Fibroblast of the aortic adventitia (primary cell): ENCODE results near the gene CARNS1. TPM values are rescaled to one million over a fixed set of nuclear protein-coding genes. Genes with fewer than 3 reads are reported as not detected.

Experiments
- DNase-seq: peaks from one replicate; pipeline ENCODE4 v3.0.0-alpha.2; 2010; ENCODE audit warnings: low read depth
- H3K4me3 ChIP-seq: 2 replicates; pipeline ENCODE4 v1.5.1; 2011; ENCODE audit warnings: low read depth, mild to moderate bottlenecking, control low read depth, low read length, moderate library complexity
- total RNA-seq: library from RNA; depleted of rRNA; stranded (reverse); fragments of >200 nt; gene quantifications from 2 replicates; pipeline ENCODE4 v1.2.3, GENCODE V29; 2012; ENCODE audit warnings: low replicate concordance
- TF ChIP-seq, protein P1 (sequence below): IDR thresholded peaks from 2 replicates; pipeline ENCODE4 v1.5.1; 2011; ENCODE audit warnings: mild to moderate bottlenecking, low read length, control low read depth, inconsistent platforms; ENCODE audit not compliant: insufficient read depth

CARNS1 gene
- total RNA-seq, 1 donor: 0.09 TPM

GRCh38 chr11:67408437-67409200 is 6.9 kb upstream of the CARNS1 start:
- TF ChIP-seq, protein P1, sequence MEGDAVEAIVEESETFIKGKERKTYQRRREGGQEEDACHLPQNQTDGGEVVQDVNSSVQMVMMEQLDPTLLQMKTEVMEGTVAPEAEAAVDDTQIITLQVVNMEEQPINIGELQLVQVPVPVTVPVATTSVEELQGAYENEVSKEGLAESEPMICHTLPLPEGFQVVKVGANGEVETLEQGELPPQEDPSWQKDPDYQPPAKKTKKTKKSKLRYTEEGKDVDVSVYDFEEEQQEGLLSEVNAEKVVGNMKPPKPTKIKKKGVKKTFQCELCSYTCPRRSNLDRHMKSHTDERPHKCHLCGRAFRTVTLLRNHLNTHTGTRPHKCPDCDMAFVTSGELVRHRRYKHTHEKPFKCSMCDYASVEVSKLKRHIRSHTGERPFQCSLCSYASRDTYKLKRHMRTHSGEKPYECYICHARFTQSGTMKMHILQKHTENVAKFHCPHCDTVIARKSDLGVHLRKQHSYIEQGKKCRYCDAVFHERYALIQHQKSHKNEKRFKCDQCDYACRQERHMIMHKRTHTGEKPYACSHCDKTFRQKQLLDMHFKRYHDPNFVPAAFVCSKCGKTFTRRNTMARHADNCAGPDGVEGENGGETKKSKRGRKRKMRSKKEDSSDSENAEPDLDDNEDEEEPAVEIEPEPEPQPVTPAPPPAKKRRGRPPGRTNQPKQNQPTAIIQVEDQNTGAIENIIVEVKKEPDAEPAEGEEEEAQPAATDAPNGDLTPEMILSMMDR: no peak
- no peak overlapping the region for H3K4me3 ChIP-seq
- DNase-seq: no peak

DNA sequence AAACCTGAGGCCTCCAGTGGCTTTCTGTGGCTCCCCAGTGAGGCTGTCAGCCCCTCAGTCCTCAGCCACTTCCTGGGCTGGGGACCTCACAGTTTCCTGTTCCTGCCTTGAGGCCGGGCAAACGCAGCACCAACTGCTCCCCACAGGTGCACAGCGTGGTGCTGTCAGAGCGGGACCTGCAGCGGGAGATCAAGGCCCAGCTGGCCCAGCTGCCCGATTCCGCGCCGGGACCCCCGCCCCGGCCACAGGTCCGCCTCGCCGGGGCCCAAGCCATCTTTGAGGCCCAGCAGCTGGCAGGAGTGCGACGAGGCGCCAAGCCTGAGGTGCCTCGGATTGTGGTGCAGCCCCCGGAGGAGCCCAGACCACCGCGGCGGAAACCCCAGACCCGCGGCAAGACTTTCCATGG is 6.2 kb upstream of the CARNS1 start:
- no peak for DNase-seq
- TF ChIP-seq, protein P1: no peak
- H3K4me3 ChIP-seq: no peak overlapping the region

DNA sequence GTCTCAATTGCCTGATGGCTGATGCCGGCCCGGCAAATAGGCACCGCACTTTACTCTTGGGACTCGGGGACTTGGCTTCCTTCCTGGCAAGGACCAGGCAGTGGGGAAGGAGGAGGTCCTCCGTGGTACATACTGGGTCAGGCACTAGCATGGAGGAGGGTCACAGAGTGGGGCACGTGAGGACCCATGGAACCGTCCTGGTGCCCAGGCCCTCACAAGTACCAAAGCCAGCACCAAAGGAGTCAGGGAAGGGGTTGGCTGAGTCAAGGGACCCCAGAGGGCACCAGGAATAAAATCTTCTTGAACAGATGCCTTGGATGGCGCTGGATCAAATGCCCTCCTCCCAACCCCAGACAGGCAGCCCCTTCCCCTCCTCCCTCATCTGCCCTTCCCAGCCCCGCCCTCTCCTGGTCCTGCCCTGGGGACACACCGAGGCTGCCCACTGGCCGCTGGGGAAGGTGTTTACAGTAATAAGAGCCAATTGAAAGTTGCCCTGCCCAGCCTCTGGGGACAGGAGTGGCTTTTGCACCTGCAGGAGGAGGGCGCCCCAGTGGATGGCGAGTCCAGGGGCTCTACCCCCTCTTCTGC is 5.6 kb upstream of the CARNS1 start:
- TF ChIP-seq, protein P1: no peak

DNA sequence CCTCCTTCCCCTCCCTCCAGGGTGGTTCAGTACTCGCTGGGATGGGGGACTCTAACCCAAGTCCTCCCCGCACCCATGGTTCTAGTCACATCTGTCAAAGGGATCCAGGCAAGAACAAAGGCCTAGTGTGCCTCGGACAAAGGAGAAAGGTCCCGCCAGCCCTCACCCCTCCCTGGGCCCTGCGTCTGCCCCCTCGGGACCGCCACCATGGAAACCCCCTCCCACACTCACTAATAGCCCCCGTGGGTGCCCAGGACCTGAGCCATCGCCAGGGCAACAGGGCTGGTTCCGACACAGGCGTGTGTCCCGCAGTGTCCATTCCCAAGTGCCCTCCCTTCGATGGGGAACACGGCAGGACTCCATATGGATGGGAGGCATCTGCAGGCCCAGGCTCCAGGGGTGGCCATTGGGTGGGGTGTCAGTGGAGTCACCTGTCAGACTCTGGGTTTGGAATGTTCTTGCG is 5.1 kb upstream of the CARNS1 start:
- TF ChIP-seq, protein P1: no peak
- H3K4me3 ChIP-seq: no peak overlapping the region
- DNase-seq: no peak

More for the DNA sequence above, 5.6 kb upstream of the CARNS1 start:
- DNase-seq: no peak
- no peak overlapping the region for H3K4me3 ChIP-seq

GRCh38 chr11:67410984-67411784 is 4.3 kb upstream of the CARNS1 start:
- no peak for DNase-seq
- H3K4me3 ChIP-seq: no peak overlapping the region
- TF ChIP-seq, protein P1: no peak

DNA sequence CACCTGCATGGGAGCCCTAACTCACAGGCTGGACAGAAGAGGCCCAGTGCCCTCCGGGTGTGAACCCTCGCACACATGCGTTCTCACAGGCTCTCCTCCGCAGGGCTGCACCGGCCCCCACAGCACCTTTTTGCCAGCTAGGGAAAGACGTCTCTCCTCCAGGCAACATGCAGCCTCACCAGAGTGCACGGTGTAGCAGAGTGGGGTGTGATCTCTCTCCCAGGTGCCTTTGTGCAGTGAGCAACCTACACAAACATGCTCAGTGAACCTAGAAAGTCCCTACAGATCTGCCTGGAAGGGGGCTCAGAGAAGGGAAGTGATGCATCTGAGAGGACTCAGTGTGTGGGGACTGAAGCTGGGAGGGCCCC is 3.7 kb upstream of the CARNS1 start:
- no peak for DNase-seq
- TF ChIP-seq, protein P1: no peak
- no peak overlapping the region for H3K4me3 ChIP-seq
